ENCODE data around the gene SLC15A4. TPM values are rescaled to one million over a fixed set of nuclear protein-coding genes. Genes with fewer than 3 reads are reported as not detected.
A peak's percentile ranks its signal among the peaks of the same experiment; 100 is the strongest.
"Not testable (repeated sequence)": the region's sequence is repeated elsewhere in the genome, so short reads cannot be mapped to it uniquely, and the experiment has no call there.

The SLC15A4 gene
- total RNA-seq, 1 experiment from 2014 or later = 47.6 TPM

DNA sequence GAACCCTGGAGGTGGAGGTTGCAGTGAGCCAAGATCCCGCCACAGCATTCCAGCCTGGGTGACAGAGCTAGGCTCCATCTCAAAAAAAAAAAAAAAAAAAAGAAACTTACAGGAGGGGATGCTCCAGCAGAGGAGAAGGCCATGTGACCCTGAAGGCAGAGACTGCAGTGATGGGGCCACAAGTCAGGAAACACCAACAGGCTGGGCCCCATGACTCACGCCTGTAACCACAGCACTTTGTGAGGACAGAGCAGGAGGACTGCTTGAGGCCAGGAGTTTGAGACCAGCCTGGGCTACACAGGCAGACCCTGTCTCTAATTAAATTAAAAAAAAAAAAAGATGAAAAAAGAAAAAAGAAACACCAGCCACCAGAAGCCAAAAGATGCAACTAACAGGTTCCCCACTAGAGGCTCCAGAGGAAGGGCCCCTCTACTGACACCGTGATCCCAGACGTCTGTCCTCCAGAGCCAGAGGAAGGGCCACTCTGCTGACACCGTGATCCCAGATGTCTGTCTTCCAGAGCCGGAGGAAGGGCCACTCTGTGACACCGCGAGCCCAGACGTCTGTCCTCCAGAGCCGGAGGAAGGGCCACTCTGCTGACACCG lies 20.4 kb upstream of the SLC15A4 start:
- DNase-seq (ENCODE audit: low read depth) = no peak

DNA sequence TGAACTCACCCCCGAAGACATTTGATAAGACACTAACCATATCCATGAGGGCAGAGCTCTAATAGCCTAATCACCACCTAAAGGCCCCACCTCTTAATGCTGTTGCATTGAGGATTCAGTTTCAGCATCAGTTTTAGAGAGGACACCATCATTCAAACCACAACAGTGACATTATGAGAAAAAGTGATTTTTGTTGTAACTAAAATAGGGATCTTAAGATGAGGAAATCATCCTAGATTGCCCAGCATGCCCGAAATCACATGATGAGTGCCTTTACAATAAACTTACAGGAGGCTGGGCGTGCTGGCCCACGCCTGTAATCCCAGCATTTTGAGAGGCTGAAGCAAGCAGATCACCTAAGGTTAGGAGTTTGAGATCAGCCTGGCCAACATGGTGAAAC lies 19.8 kb upstream of the SLC15A4 start:
- DNase-seq (ENCODE audit: low read depth) = no peak

DNA sequence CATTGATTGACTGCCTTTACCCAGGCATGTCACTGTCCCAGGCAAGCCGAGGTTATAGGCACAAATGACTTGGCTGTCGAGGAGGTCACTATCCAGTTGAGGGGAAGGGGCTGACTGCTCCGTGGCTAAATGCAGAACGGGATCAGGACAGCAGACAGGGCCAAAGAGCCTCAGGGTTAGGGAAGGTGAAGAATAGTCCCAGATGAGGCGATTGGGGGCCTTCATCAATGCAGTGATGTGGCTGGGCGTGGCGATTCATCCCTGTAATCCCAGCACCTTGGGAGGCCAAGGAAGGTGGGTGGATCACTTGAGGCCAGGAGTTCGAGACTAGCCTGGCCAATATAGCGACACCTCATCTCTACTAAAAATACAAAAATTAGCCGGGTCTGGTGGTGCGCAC lies 18.8 kb upstream of the SLC15A4 start:
- DNase-seq (ENCODE audit: low read depth) = no peak

DNA sequence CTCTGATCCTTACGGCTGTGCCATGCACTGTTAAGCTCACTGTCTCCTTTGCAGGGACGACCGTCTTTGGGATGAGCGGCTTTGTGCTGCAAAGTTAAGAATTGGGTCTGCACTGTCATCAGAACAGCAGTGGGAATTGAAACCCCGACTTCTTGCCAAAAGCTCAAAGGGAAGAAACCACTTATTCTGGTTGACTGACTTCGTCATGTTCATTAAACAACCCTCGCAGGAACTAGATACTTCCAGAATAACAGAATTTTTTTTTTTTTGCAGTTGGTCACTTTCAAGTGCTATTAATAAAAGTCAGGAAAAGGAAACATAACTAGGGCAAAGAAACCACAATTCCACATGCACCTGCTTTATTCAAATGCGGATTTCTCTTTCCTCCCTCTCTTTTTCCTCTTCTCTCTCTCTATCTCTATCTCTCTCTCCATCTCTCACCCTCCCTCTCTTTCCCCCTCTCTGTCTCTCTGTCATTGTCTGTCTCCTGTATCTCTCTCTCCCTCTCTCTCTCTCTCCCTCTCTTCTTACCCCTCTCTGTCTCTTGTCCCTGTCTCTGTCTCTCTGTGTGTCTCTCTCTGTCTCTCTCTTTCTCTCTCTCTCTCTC lies 17.2 kb upstream of the SLC15A4 start:
- peak; percentile 15 for DNase-seq (ENCODE audit: low read depth)

DNA sequence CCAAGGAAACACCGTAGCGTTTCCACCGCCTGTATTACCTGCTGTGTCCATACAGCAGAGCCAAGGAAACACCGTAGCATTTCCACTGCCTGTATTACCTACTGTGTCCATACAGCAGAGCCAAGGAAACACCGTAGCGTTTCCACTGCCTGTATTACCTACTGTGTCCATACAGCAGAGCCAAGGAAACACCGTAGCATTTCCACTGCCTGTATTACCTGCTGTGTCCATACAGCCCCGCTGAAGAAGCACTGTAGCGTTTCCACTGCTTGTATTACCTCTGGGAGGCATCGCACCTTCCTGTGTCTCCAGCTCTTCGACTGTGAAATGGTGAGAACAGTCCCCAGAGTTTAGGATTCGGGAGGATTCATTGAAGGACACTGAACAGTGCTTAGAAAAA lies 16.1 kb upstream of the SLC15A4 start:
- DNase-seq (ENCODE audit: low read depth) = not testable (repeated sequence)

DNA sequence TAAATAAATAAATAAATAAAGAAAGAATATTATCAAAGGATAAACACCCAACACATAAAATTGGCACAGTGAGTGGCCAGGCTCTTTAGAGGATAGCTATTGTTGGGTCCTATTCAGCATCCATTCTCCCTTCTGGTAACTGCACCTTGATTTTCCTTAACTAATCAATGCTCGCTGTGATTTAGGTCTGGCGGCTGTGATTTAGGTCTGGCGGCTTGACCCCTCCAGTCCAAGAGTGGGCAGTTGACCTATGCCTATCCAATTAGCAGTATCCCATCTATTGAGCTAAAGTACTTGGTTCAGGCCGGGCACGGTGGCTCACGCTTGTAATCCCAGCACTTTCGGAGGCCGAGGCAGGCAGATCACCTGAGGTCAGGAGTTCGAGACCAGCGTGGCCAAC lies 9.7 kb upstream of the SLC15A4 start:
- no peak for DNase-seq (ENCODE audit: low read depth)

DNA sequence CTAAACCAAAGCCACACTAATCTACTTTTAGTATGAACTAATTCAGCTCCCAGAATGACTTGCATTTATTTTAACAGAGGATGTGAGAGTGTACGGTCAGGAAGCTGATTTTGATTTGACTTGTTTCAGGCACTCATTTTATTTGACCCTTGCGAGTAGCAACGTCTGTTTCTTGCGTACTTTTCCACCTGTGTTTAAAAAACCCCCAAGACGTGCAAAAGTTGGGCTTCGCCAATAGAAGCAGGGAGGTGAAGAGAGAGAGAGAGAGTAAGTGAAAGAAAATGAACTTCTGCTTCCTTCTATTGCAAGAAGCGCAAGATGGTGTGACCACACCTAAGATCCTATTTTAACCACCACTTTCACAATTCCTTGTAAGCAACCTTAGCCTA lies 6.7 kb upstream of the SLC15A4 start:
- no peak for DNase-seq (ENCODE audit: low read depth)

DNA sequence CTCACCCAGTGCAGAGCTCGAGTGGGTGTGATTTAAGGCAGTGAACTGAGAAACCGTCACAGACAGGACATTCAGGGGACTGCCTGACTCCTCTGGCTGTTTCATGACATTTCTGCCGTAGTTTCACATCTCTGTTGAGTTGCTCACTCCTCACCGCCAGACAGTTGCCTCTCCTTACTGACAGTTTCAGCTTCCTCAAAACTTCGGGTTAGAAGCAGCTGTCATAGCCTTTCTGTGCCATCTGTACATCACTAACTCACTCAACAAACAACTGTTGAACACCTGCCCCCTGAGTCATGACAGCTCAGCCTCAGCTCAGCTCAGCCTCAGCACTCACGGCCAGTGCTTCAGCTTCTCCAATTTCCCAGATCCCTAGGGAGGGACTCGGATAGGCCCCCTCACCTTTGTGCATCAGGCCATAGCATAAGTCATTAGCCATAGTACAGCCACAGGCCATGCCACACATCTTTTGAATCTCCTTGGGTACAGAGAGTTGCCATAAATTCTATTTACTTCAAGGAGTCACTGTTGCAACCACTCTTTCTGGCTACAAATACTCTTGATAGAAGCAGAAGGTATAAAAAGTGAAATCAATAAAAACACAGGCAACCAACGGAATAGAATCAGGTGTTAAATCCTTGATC lies 6.2 kb upstream of the SLC15A4 start:
- peak; percentile 92 for DNase-seq (ENCODE audit: low read depth)

DNA sequence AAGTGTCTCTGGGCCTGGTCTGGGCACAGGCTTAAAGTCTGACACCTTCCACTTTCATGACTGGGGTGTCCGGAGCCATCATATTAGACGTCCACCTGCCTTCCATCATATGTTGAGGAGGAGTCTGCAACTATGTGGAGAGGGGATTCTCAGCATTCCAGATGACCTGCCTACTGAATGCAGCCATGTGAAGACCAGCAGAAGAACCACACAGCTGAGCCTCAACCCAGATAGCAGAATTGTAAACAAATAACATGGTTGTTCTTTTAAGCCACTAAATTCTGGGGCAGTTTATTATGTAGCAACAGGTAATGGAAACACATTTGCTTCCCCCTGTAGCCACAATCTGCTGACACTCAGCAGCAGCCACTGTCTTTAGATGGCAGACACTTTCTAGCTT lies 4.0 kb upstream of the SLC15A4 start:
- DNase-seq (ENCODE audit: low read depth) = no peak

DNA sequence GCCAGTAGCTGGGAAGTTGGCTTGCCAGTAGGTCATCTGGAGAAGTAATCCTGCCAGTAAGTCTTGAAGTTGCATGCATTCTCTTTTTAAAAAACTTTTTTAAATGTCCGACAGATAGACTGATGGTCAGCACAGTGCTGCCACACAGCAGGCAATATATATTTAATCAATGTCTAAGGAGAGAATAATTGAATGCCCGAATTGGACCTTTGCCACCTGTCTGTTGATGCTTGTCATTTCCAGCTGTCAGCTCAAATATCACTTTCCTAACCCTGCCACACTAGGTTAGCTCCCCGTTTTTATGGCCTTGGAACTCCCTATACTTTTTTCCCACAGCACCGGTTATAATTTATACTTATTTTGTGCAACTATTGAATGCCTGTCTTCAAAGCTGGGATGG lies 2.1 kb upstream of the SLC15A4 start:
- DNase-seq (ENCODE audit: low read depth) = no peak

DNA sequence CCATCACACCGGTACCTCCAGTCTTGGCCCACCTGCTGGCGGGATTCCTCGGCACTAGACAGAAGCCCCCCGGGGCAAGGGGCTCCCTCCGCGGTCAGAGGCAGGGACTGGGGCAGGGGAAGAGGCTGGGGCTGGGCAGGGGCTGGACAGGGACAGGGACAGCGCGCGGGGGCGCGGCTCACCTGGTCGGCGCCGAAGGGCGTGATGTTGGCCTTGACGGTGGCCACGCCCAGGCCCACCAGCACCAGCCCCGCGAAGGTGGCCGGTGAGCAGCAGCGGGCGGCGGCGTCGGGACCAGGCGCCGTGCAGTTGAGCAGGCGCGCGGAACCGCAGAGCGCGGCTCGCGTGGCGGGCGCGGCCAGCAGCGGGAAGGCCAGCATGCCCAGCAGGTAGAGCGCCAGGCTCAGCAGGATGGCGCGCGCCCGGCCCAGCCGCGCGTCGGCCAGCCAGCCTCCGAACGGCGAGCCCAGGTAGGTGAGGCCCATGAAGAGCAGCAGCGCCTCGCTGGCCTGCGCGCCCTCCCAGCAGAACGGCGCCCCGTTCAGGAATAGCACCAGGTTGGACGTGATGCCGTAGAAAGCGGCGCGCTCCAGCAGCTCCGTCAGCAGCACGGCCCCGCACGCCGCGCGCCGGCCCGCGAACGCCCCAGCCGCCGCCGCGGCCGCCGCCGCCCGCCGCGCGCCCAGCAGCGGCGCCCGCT lies 392 bp downstream of the SLC15A4 start:
- no peak for DNase-seq (ENCODE audit: low read depth)

DNA sequence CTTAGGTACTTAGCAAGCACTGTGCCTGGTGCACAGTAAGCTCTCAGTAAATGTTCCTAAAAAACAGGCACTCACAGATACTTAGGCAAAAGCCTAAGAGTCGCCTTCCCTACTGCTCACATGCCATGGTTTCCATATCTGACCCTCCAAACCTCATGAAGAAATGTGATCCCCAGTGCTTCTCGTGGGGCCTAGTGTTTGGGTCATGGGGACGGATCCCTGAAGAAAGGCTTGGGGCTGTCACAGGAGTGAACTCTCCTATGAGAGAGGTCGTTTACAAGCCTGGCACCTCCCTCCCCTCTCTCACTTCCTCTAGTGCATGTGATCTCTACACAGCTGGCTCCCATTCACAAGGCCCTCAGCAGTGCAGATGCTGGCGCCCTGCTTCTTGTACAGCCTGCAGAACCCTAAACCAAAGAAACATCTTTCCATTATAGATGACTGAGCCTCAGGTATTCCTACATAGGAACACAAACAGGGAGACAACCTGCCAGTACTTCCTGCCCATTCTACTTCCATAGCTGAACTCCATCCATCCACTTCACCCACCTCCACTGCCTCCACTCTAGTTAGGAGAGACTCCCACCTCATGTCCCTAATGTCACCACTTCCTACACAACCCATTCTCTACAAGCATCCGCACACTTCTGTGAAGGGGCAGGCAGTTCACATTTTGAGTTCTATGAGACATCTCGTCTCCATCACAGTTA lies 2.9 kb downstream of the SLC15A4 start:
- no peak for DNase-seq (ENCODE audit: low read depth)

DNA sequence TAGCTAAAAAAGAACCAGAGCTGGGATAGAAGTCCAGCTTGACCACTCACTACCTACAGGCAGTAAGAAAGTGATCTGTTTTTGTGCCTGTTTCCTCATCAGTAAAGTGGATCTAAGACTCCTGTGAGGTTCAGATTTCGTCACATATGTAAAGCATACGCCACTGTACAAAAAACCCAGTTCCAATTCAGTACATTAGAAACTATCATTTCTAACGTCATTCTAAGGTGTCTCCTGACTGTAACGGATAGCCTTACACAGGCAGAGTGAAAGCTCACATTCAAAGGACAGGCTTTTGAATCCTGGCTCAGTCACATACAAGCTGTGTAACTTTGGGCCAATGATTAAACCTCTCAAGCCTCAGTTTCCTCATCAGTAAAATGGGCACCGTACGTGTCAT lies 3.5 kb downstream of the SLC15A4 start:
- DNase-seq (ENCODE audit: low read depth) = no peak

DNA sequence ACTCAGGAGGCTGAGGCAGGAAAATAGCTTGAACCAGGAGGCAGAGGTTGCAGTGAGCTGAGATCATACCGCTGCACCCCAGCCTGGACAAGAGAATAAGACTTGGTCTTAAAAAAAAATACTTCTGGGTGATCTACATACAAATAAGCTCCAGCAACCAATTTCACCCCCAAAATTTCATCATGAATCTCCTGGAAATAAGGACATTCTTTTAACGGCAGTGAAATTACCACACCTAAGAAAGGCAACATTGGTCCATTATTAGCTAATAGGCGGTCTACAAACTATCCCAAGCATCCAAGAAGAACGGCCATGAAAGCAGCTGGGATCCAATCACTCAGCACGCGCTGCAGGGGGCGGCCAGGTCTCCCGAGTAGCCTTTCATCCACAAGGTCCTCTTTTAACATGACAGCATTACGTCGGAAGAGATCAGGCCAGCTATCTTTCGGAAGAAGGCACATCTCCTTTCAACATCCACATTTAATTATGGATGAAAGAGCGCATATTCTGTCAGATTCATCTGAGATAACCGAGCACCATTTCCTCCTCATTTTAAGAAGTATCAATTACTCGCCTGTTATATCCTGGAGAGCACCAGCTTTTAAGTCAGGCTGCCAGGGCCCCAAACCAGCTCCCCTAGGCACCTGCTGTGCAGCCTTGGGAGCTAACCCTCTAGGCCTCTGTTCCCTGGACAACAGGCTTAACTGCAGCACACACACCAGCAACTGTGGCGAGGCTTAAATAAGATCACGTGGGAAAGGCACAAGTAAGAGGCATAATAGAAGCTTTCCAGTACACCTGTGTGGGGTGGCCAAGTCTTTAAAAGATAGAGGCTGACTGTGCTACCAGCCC lies 4.2 kb downstream of the SLC15A4 start:
- DNase-seq (ENCODE audit: low read depth) = no peak

DNA sequence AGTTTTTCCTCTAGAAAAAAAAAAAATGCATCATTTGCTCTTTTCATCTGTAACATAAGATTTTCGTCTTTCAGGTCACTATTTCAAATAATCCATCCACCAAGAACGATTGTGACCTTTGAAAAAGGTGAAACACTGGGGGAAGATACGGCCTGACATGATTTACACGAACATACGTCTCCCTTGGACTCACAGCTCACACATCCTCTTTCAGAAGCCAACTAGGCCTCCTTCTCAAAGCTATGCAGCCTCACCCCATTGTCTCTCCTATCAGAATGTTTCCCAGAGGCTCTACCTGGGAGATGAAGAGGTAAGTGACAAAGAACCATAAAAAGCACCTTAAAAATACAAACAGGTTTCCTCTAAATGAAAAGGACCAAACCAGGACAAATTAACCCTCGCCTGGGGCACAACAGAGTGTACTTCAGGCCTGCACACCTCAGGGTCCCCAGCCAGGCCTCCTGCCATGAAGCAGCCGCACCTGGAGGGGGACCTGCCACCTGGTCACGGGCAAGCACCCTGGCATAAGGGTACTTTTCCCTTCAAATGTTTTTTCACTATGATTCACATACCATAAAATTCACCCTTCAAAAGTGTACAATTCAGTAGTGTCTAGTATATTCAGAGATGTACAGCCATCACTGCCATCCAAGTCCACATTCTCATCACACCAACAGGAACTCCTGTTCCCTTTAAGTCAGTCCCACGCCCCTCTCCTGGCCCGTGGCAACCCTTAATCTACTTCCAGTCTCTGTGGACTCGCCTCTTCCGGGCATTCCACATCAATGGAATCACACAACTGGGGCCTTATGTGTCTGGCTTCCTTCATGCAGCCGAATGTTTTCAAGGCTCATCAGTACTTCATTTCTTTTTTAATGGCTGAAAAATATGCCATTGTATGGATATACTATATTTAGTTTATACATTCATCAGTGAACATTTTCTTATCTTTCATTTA lies 5.4 kb downstream of the SLC15A4 start:
- DNase-seq (ENCODE audit: low read depth) = peak; percentile 70

DNA sequence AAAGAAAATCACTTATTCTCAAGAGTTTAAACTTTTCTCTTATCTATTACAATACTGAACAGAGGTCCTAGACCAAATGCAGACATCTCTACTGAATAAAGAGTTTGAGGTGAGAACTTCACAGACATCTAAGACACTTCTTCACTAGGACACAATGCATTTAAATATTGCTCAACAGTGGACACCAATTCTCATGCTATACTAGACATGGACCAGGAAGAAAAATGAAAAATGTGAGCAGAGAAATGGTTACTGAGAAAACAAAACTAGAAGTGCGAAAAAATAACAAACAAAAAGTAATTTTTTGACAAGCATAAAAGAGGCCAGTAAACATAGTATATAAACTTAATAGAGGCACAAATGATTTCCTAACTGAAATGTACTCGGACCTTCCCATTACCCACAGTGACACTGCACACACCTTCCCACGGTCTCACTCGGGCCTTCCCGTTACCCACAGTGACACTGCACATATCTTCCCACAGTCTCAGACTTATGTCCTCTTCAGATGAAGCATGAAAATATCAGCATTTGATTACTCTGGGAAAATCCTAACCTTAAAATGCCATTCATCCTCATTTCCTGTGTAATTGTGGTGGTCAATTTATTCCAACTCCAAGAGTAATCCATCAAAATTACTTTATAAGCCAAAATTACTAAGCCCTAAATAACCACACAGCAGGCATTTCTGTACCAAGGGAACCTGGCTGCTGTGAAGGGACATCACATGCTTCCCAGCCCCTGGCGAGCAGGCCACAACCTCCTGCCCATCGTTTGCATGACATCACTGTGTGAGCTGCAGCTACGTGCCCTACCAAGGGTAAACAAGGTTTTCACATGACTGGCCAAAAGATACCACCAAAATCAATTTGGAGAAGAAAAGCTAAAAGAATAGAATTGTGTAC lies 6.4 kb downstream of the SLC15A4 start:
- peak; percentile 78 for DNase-seq (ENCODE audit: low read depth)

DNA sequence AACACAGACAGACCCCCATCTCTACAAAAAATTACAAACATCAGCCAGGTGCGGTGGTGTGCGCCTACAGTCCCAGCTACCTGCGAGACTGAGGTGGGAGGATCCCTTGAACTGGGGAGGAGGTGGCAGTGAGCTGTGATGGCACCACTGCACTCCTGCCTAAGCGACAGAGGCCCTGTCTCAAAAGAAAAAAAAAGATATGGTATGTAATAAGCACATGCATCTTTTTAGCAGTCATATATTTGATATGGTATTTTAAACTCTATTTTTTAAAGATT lies 7.2 kb downstream of the SLC15A4 start:
- no peak for DNase-seq (ENCODE audit: low read depth)

DNA sequence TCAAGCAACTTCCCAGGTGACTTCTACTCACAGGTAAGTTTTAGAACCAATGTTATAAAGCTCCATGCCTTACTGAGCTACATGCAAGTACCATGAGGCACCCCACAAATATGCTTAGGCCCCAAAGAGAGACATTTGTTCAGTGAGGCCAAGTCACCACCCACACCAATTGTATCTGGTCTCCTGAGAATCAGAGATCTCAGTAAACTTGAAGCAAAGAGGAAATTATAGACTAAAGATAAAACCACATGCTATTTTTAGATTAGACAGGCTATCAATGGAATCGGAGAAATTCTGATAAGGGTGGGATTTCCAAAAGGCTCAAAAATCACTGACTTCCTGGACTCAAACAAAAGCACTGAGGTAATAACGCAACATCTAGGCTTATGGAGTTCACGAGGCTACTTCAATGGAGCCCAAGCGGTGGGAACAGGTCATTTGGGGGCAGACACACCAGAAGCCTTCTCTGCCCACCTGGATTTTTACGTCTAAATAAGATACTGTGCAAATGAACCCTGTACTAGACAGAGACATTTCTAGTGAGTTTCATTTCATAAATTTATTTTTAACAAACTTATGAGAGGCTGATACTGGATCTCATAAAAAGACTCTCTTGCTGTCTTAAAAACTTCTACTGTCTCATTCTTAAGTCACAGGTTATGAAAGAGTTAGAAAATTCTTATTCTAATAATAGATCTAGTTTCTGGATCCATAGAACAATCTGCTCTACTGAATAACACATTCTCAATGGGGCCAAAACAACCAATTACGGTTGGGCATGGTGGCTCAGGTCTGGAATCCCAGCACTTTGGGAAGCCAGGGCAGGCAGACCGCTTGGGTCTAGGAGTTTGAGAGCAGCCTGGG lies 7.7 kb downstream of the SLC15A4 start:
- no peak for DNase-seq (ENCODE audit: low read depth)

Measured in LHCN-M2 (cell line).